CD4-positive, alpha-beta memory T cell (primary cell): ENCODE results near the gene ZNF385D. TPM values are rescaled to one million over a fixed set of nuclear protein-coding genes. Genes with fewer than 3 reads are reported as not detected.

Experiments used
- CTCF ChIA-PET: fragments of 350-600 bp; sonication (Branson Sonifier 250); formaldehyde crosslinking; loops from one replicate; lab custom pipeline; 2021; ENCODE audit warnings: inconsistent platforms; ENCODE audit not compliant: partially characterized antibody; lab: Charles Lee
- POLR2A ChIA-PET: fragments of 350-600 bp; sonication (Branson Sonifier 250); formaldehyde crosslinking; loops from one replicate; lab custom pipeline; 2021; ENCODE audit not compliant: partially characterized antibody; lab: Charles Lee
- DNase-seq, 5 donors: peaks; one replicate each; pipeline versions ENCODE4 v3.0.0 to v3.0.0-alpha.2; 2020 to 2022; ENCODE audit warnings: mixed read lengths in 1 of 5
- H3K27ac ChIP-seq: one replicate; pipeline ENCODE4 v1.7.0; 2013; ENCODE audit warnings: low read depth, low read length
- H3K27me3 ChIP-seq: 2 replicates; pipeline ENCODE4 v1.7.0; 2013; ENCODE audit warnings: mild to moderate bottlenecking, low read length, moderate library complexity; ENCODE audit not compliant: insufficient read depth
- H3K36me3 ChIP-seq: 2 replicates; pipeline ENCODE4 v1.7.0; 2013; ENCODE audit warnings: mild to moderate bottlenecking, low read length, moderate library complexity; ENCODE audit not compliant: insufficient read depth
- H3K4me1 ChIP-seq: 2 replicates; pipeline ENCODE4 v1.7.0; 2013; ENCODE audit warnings: mild to moderate bottlenecking, low read length, moderate library complexity; ENCODE audit not compliant: insufficient read depth
- H3K4me3 ChIP-seq, 2 donors: one replicate each; pipeline ENCODE4 v1.7.0; 2013; ENCODE audit warnings: low read length in 2 of 2, mild to moderate bottlenecking in 1 of 2
- H3K9me3 ChIP-seq, 2 donors: one replicate each; pipeline ENCODE4 v1.7.0; 2013; ENCODE audit warnings: low read length in 2 of 2, control low read depth in 1 of 2; ENCODE audit not compliant: control insufficient read depth in 1 of 2
- H3K27ac Mint-ChIP-seq, 7 donors: one replicate each; pipeline ENCODE4 v1.8.0; 2020 to 2021; ENCODE audit warnings: mixed read lengths in 7 of 7, mild to moderate bottlenecking in 6 of 7, inconsistent platforms in 3 of 7, moderate library complexity in 3 of 7
- H3K27me3 Mint-ChIP-seq, 2 donors: one replicate each; pipeline ENCODE4 v1.8.0; 2020 to 2021; ENCODE audit warnings: mixed read lengths in 2 of 2
- H3K36me3 Mint-ChIP-seq, 2 donors: one replicate each; pipeline ENCODE4 v1.8.0; 2020 to 2021; ENCODE audit warnings: mixed read lengths in 2 of 2, inconsistent platforms in 1 of 2, mild to moderate bottlenecking in 1 of 2
- H3K4me1 Mint-ChIP-seq, 4 donors: one replicate each; pipeline ENCODE4 v1.8.0; 2020 to 2021; ENCODE audit warnings: mixed read lengths in 4 of 4, mild to moderate bottlenecking in 1 of 4
- H3K4me3 Mint-ChIP-seq, 8 donors: one replicate each; pipeline ENCODE4 v1.8.0; 2020 to 2021; ENCODE audit warnings: mixed read lengths in 8 of 8, mild to moderate bottlenecking in 7 of 8, moderate library complexity in 6 of 8, inconsistent platforms in 3 of 8
- H3K9me3 Mint-ChIP-seq, 8 donors: one replicate each; pipeline ENCODE4 v1.8.0; 2020 to 2021; ENCODE audit warnings: mixed read lengths in 8 of 8, mild to moderate bottlenecking in 5 of 8, inconsistent platforms in 3 of 8, moderate library complexity in 1 of 8
- intact Hi-C: fragments of 100-400 bp; cut with micrococcal nuclease; formaldehyde crosslinking; loops from one replicate; pipeline ENCODE4 v1.15.1; 2023
- polyA plus RNA-seq, 2 donors: library from polyadenylated mRNA; unstranded; fragments of 300-500 nt; fragmentation: Illumina TruSeq; gene quantifications; one replicate each; pipeline ENCODE4 v1.2.3, GENCODE V29; 2021
- total RNA-seq, 2 experiments: library from RNA; stranded (reverse); gene quantifications; one replicate each; pipeline ENCODE4 v1.2.3, GENCODE V29; 2021

Gene ZNF385D
- total and polyA plus RNA-seq, 4 experiments from 2014 or later = not detected

- Mint-ChIP-seq H3K9me3 (peaks cover 0 to 8% (median 2%) of the 10 kb centered on the region in 8 donors), H3K36me3 (no peaks in the 10 kb centered on the region), H3K27me3 (no peaks in the 10 kb centered on the region), H3K27ac (no peak overlapping the region), H3K4me3 (no peak overlapping the region), H3K4me1 (no peaks in the 10 kb centered on the region)
- intact Hi-C loops = no loop called here
- CTCF ChIA-PET = no interaction called here
- no peak for DNase-seq
- Histone ChIP-seq H3K27ac (no peak overlapping the region), H3K9me3 (peaks cover 0 to 4% of the 10 kb centered on the region in 2 donors), H3K36me3 (no peaks in the 10 kb centered on the region), H3K27me3 (no peaks in the 10 kb centered on the region), H3K4me1 (no peaks in the 10 kb centered on the region), H3K4me3 (no peak overlapping the region)
- POLR2A ChIA-PET = no interaction called here
Measured at GRCh38 chr3:21524133-21524532, 226.9 kb downstream of the ZNF385D start.

- CTCF ChIA-PET = no interaction called here
- Histone ChIP-seq H3K9me3 (no peaks in the 10 kb centered on the region), H3K36me3 (no peaks in the 10 kb centered on the region), H3K27me3 (no peaks in the 10 kb centered on the region), H3K4me1 (no peaks in the 10 kb centered on the region), H3K4me3 (no peak overlapping the region), H3K27ac (no peak overlapping the region)
- no peak for DNase-seq
- intact Hi-C loops = no loop called here
- Mint-ChIP-seq H3K27me3 (no peaks in the 10 kb centered on the region), H3K4me1 (no peaks in the 10 kb centered on the region), H3K36me3 (no peaks in the 10 kb centered on the region), H3K27ac (no peak overlapping the region), H3K9me3 (peaks cover 0 to 7% (median 4%) of the 10 kb centered on the region in 8 donors), H3K4me3 (no peak overlapping the region)
- POLR2A ChIA-PET = no interaction called here
Measured at GRCh38 chr3:21520106-21520963, 230.7 kb downstream of the ZNF385D start.

- H3K36me3 ChIP-seq = no peaks in the 10 kb centered on the region
- ChIA-PET POLR2A (no interaction called here), CTCF (no interaction called here)
- H3K9me3 ChIP-seq = no peaks in the 10 kb centered on the region
- no peak overlapping the region for H3K4me3 ChIP-seq
- no peaks in the 10 kb centered on the region for H3K4me1 ChIP-seq
- Mint-ChIP-seq H3K4me3 (no peak overlapping the region), H3K27me3 (no peaks in the 10 kb centered on the region), H3K9me3 (peaks cover 0 to 7% (median 4%) of the 10 kb centered on the region in 8 donors), H3K4me1 (no peaks in the 10 kb centered on the region), H3K36me3 (no peaks in the 10 kb centered on the region), H3K27ac (no peak overlapping the region)
- no peaks in the 10 kb centered on the region for H3K27me3 ChIP-seq
- no peak for DNase-seq
- H3K27ac ChIP-seq = no peak overlapping the region
- intact Hi-C loops = no loop called here
Measured at GRCh38 chr3:21517184-21517583, 233.8 kb downstream of the ZNF385D start.

GRCh38 chr3:21515417-21515816 lies 235.6 kb downstream of the ZNF385D start:
- ChIA-PET CTCF (no interaction called here), POLR2A (no interaction called here)
- Mint-ChIP-seq H3K27ac (no peak overlapping the region), H3K4me1 (no peaks in the 10 kb centered on the region), H3K4me3 (no peak overlapping the region), H3K9me3 (peaks cover 0 to 8% (median 4%) of the 10 kb centered on the region in 8 donors), H3K27me3 (no peaks in the 10 kb centered on the region), H3K36me3 (no peaks in the 10 kb centered on the region)
- no peaks in the 10 kb centered on the region for H3K4me1 ChIP-seq
- H3K9me3 ChIP-seq = no peaks in the 10 kb centered on the region
- H3K27me3 ChIP-seq = no peaks in the 10 kb centered on the region
- H3K36me3 ChIP-seq = no peaks in the 10 kb centered on the region
- intact Hi-C loops = no loop called here
- DNase-seq = no peak
- no peak overlapping the region for H3K4me3 ChIP-seq
- no peak overlapping the region for H3K27ac ChIP-seq

DNA sequence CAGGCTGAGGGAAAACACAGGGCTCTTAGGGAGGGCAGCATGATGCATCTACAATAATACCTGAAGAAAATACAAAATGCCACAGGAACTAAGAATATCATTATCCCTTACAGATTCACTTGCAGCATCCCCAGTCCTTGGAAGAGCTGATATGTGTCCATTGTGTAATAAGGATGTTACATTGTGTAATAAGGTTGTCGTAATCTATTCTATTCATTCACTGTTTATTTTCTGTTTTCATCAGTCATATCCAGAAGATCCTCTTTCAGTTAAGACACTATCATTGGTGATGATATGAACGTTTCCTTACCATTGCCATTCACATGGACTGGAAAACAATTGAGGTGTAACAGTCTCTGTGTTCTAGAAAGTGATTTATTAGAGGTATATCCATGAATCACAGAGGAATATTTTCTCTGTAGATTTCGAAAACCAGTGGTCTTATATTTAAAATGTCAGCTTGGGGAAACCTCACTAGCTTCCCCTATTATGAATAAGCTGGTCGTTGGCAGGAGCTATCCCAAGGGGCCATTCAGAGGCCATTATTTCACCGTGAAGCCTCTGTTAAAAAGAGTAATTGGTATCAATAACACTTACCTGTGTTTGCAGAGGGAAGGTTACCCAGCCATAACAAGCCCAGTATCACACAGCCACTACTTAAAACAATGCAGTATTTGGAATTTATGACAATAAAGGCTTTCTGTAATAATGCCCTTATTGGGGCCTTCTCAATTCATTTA lies 241.1 kb downstream of the ZNF385D start:
- Histone ChIP-seq H3K36me3 (no peaks in the 10 kb centered on the region), H3K4me3 (no peak overlapping the region), H3K9me3 (no peaks in the 10 kb centered on the region), H3K27me3 (no peaks in the 10 kb centered on the region), H3K27ac (no peak overlapping the region), H3K4me1 (no peaks in the 10 kb centered on the region)
- H3K4me3 Mint-ChIP-seq = no peak overlapping the region
- ChIA-PET CTCF (no interaction called here), POLR2A (no interaction called here)
- H3K27ac Mint-ChIP-seq = no peak overlapping the region
- DNase-seq = no peak
- no peaks in the 10 kb centered on the region for H3K4me1 Mint-ChIP-seq
- no peaks in the 10 kb centered on the region for H3K27me3 Mint-ChIP-seq
- peaks cover 0 to 13% (median 2%) of the 10 kb centered on the region in 8 donors for H3K9me3 Mint-ChIP-seq
- H3K36me3 Mint-ChIP-seq = no peaks in the 10 kb centered on the region
- intact Hi-C loops = no loop called here

DNA sequence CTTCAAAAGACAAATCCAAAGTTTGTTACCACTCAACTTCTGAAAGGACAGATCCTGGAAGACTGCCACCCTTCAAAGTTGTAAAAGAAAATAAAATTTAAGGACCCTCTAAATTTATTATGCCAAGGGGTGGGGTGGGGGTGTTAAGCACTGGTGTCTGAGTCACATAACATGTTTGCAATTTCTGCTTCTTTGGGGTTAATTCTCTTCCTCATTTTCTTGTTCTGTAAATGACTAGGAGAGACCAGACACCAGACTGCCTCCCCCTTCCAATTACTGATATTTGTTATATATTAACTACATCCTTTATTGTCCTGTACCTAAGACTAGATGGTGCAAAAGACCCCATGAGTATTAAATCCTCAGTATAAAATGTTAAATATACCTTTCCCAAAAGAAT lies 242.8 kb downstream of the ZNF385D start:
- DNase-seq = no peak
- Histone ChIP-seq H3K36me3 (no peaks in the 10 kb centered on the region), H3K4me1 (no peaks in the 10 kb centered on the region), H3K27me3 (no peaks in the 10 kb centered on the region), H3K4me3 (no peak overlapping the region), H3K9me3 (no peaks in the 10 kb centered on the region), H3K27ac (no peak overlapping the region)
- H3K9me3 Mint-ChIP-seq = peaks cover 0 to 15% (median 3%) of the 10 kb centered on the region in 8 donors
- no peak overlapping the region for H3K4me3 Mint-ChIP-seq
- POLR2A ChIA-PET = no interaction called here
- H3K27me3 Mint-ChIP-seq = no peaks in the 10 kb centered on the region
- no peak overlapping the region for H3K27ac Mint-ChIP-seq
- no peaks in the 10 kb centered on the region for H3K36me3 Mint-ChIP-seq
- no peaks in the 10 kb centered on the region for H3K4me1 Mint-ChIP-seq
- CTCF ChIA-PET = no interaction called here
- intact Hi-C loops = no loop called here

DNA sequence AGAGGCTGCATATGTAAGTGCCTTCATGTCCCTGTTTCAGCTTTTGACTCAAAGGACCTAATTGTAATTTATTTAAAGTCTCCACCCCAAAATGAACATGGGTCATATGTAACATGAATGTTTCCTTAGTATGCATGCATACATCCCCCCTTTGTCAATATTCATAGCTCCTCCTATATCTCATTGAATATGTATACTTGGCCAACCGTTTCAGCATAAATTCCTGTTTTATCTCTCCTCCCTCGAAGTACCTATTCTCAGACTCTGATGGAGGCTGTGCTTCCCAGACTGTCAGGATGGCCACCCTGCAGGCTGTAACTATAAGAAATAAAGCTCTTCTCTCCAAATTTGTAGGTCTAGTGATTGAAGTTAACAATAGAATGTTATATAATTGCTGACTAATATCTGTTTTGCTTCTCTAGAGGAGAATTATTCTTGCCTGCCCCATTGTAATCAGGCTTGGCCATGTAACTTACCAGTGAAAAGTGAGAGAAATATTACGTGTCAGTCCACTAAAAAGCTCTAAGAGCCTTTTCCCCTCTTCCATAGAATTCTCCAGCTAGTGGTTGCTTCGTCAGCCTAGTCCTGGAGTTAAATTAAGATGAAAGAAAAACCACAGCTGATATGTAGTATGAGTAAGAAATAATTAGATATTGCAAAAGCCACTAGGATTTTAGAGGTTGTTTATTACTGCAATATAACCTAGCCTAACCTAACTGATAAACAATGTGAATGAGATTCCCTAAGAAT lies 245.1 kb downstream of the ZNF385D start:
- ChIA-PET CTCF (no interaction called here), POLR2A (no interaction called here)
- Histone ChIP-seq H3K27ac (no peak overlapping the region), H3K36me3 (no peaks in the 10 kb centered on the region), H3K4me1 (no peaks in the 10 kb centered on the region), H3K9me3 (no peaks in the 10 kb centered on the region), H3K4me3 (no peak overlapping the region), H3K27me3 (no peaks in the 10 kb centered on the region)
- Mint-ChIP-seq H3K27ac (no peak overlapping the region), H3K4me1 (no peaks in the 10 kb centered on the region), H3K36me3 (no peaks in the 10 kb centered on the region), H3K27me3 (no peaks in the 10 kb centered on the region), H3K9me3 (peaks cover 0 to 10% (median 2%) of the 10 kb centered on the region in 8 donors), H3K4me3 (no peak overlapping the region)
- DNase-seq = no peak
- intact Hi-C loops = no loop called here
